Panc1 (cell line): ENCODE data around the gene CALCOCO2. TPM values are rescaled to one million over a fixed set of nuclear protein-coding genes. Genes with fewer than 3 reads are reported as not detected.
A peak's percentile ranks its signal among the peaks of the same experiment; 100 is the strongest.

Experiments used
- ATAC-seq: fragments of 200-7000 bp; cut with Tn5 transposase; 2 replicates; pipeline ENCODE4 v1.9.1; 2020; ENCODE audit warnings: mild to moderate bottlenecking, moderate library complexity
- BruUV-seq: library from RNA; stranded (reverse); fragments of 400-500 nt; replicated peaks from 2 replicates; lab custom pipeline; 2021; lab: Mats Ljungman, UMichigan
- CTCF ChIA-PET: fragments of 300-600 bp; sonication (Branson Sonifier 250); formaldehyde crosslinking; loops from one replicate; lab custom pipeline; 2022; ENCODE audit warnings: antibody characterized with exemption; lab: Charles Lee
- POLR2A ChIA-PET: fragments of 300-600 bp; sonication (Branson Sonifier 250); formaldehyde crosslinking; loops from one replicate; lab custom pipeline; 2022; ENCODE audit warnings: antibody characterized with exemption; lab: Charles Lee
- DNase-seq: peaks from one replicate; pipeline ENCODE4 v3.0.0-alpha.2; 2010; ENCODE audit warnings: low read depth, low spot score
- H3K27ac ChIP-seq: 2 replicates; pipeline ENCODE4 v1.5.1; 2011; ENCODE audit warnings: mild to moderate bottlenecking, low read length, inconsistent platforms
- H3K27me3 ChIP-seq: fragments of 200-500 bp; sonication (Bioruptor generic); 2 replicates; pipeline ENCODE4 v1.6.0; 2014; ENCODE audit warnings: low read length, inconsistent platforms; ENCODE audit not compliant: control insufficient read depth, insufficient read depth
- H3K36me3 ChIP-seq: fragments of 200-500 bp; sonication (Bioruptor generic); 2 replicates; pipeline ENCODE4 v1.5.1; 2014; ENCODE audit warnings: inconsistent platforms, mild to moderate bottlenecking, low read length, moderate library complexity; ENCODE audit not compliant: control insufficient read depth, insufficient read depth
- H3K4me1 ChIP-seq: 2 replicates; pipeline ENCODE4 v1.5.1; 2011; ENCODE audit warnings: inconsistent platforms, mild to moderate bottlenecking, low read length, moderate library complexity; ENCODE audit not compliant: control insufficient read depth, insufficient read depth
- H3K4me3 ChIP-seq, 2 experiments: 2 replicates each; pipeline ENCODE4 v1.5.1; 2011 to 2012; ENCODE audit warnings: low read depth in 2 of 2, low read length in 2 of 2, mild to moderate bottlenecking in 2 of 2, inconsistent platforms in 1 of 2, moderate library complexity in 1 of 2
- H3K9me3 ChIP-seq: fragments of 200-500 bp; sonication (Bioruptor generic); 2 replicates; pipeline ENCODE4 v1.5.1; 2014; ENCODE audit warnings: low read depth, mild to moderate bottlenecking, inconsistent platforms, low read length, moderate library complexity; ENCODE audit not compliant: control insufficient read depth, insufficient read depth
- CTCF ChIP-seq: fragments of 450-650 bp; IDR thresholded peaks from 2 replicates; pipeline ENCODE4 v1.5.1; 2017; ENCODE audit warnings: mild to moderate bottlenecking
- POLR2AphosphoS5 ChIP-seq: IDR thresholded peaks from 2 replicates; pipeline ENCODE4 v1.6.1; 2012; ENCODE audit warnings: mild to moderate bottlenecking, low read depth, low read length, moderate library complexity
- REST ChIP-seq, 2 experiments: IDR thresholded peaks; 2 replicates each; pipeline ENCODE4 v1.6.1; 2011 to 2012; ENCODE audit warnings: low read depth in 2 of 2, control low read depth in 1 of 2, low read length in 1 of 2, mild to moderate bottlenecking in 1 of 2, moderate library complexity in 1 of 2; ENCODE audit not compliant: insufficient read depth in 1 of 2
- SIN3A ChIP-seq: IDR thresholded peaks from 2 replicates; pipeline ENCODE4 v1.6.1; 2012; ENCODE audit warnings: low read depth, mild to moderate bottlenecking, low read length, moderate library complexity, borderline replicate concordance; ENCODE audit not compliant: insufficient read depth
- TCF7L2 ChIP-seq: IDR thresholded peaks from 2 replicates; pipeline ENCODE4 v1.6.1; 2011; ENCODE audit warnings: mild to moderate bottlenecking, low read depth, low read length, inconsistent platforms
- in situ Hi-C: cut with HindIII; loops from 2 replicates; pipeline ENCODE4 v1.10.0; 2016; ENCODE audit warnings: low sequenced_read_pairs, low pct_unique_long_range_greater_than_20kb
- intact Hi-C: fragments of 100-400 bp; cut with micrococcal nuclease; formaldehyde crosslinking; loops from one replicate; pipeline ENCODE4 v1.10.0; 2022; ENCODE audit not compliant: unreplicated experiment
- total RNA-seq: library from RNA; stranded (reverse); gene quantifications from one replicate; pipeline ENCODE4 v1.2.1, GENCODE V29; 2021; ENCODE audit not compliant: unreplicated experiment

CALCOCO2 gene
- total RNA-seq, 1 experiment from 2014 or later, result 282 TPM

- TF ChIP-seq CTCF (no peak; the same call in 1 of the 2 replicates), POLR2AphosphoS5 (peak; percentile 97), REST (IDR thresholded peaks at IDR 0.05; ENCODE audit: insufficient read depth in 1 of 2, low read depth in 2 of 2, low read length in 1 of 2) (0 out of 4 replicates have a peak, but pooled peaks of 1 of the 2 experiments have one; percentile 24), TCF7L2 (peak; percentile 55; the same call in 1 of the 2 replicates), SIN3A (peak; percentile 95; the same call in 1 of the 2 replicates)
- BruUV-seq, result no TSS peak
These were observed 77.4 kb downstream of the CALCOCO2 start, which contains the start of gene UBE2Z for GRCh38 chr17:48908047-48908843. TSS of gene UBE2Z (plus strand) at chr17:48908407. CDS start at chr17:48908504, 97 bp downstream.

GRCh38 chr17:48908853-48909394 is 78.1 kb downstream of the CALCOCO2 start:
- in situ Hi-C loops (loop anchor here (10.0 kb wide), 1 partner anchor 174 kb away; no protein-coding TSS in a partner anchor), intact Hi-C loops (no loop called here)
- Histone ChIP-seq H3K4me1 (peaks cover 37% of the 10 kb centered on the region), H3K36me3 (peaks cover 23% of the 10 kb centered on the region), H3K4me3 (peak overlapping the region; percentile 62 to 86), H3K27me3 (no peaks in the 10 kb centered on the region), H3K9me3 (no peaks in the 10 kb centered on the region), H3K27ac (peak overlapping the region; percentile 85)
- ChIA-PET POLR2A (interaction anchor here (0.6 to 0.8 kb wide), 3 partner anchors 41 to 645 kb away, joined by 3 to 9 read pairs (median 4); no protein-coding TSS in a partner anchor), CTCF (interaction anchor here (0.7 kb wide), 2 partner anchors 9 to 12 kb away, joined by 6 to 13 read pairs; no protein-coding TSS in a partner anchor)
- no TSS peak for BruUV-seq
- TF ChIP-seq REST (IDR thresholded peaks at IDR 0.05; ENCODE audit: insufficient read depth in 1 of 2, low read depth in 2 of 2, low read length in 1 of 2) (no peak), TCF7L2 (no peak), SIN3A (0 out of 2 replicates have a peak, but pooled peaks have one; percentile 9), CTCF (no peak), POLR2AphosphoS5 (peak; percentile 41)
- DNase-seq (no peak), ATAC-seq (peak; percentile 81)

More at GRCh38 chr17:48908047-48908843, 77.4 kb downstream of the CALCOCO2 start, which contains the start of gene UBE2Z:
- in situ Hi-C loops, result loop anchor here (10.0 kb wide), 1 partner anchor 173 kb away; no protein-coding TSS in a partner anchor
- H3K27ac ChIP-seq, result peak within 1 kb of the TSS; percentile 94
- no peaks in the 10 kb centered on the region for H3K27me3 ChIP-seq
- ATAC-seq (peak; percentile 95), DNase-seq (peak; percentile 91)
- intact Hi-C loops, result no loop called here
- peaks cover 37% of the 10 kb centered on the region for H3K4me1 ChIP-seq
- CTCF ChIA-PET, result interaction anchor here (0.6 to 1.3 kb wide), 2 partner anchors 12 to 19 kb away, joined by 4 to 5 read pairs; no protein-coding TSS in a partner anchor
- no peaks in the 10 kb centered on the region for H3K9me3 ChIP-seq
- H3K4me3 ChIP-seq, result peak within 1 kb of the TSS; percentile 62 to 86
- H3K36me3 ChIP-seq, result peaks cover 23% of the 10 kb centered on the region
- POLR2A ChIA-PET, result interaction anchor here (0.6 to 1.6 kb wide), 5 partner anchors 11 to 645 kb away, joined by 3 to 12 read pairs (median 4); partner anchors contain the start of gene ATP5MC1
